ENCODE measurements around the gene RFLNA.

Gene RFLNA

GRCh38 chr12:124306686-124307555, 12.0 kb downstream of the RFLNA start:
- H3F3A ChIP-seq (ENCODE audit: low read depth): no peaks in the 10 kb centered on the region
- H2AFZ ChIP-seq (ENCODE audit: low read length): no peak overlapping the region
- no peaks in the 10 kb centered on the region for H3K79me2 ChIP-seq (ENCODE audit: insufficient read depth, low read length)
- H3K27me3 ChIP-seq (ENCODE audit: insufficient read depth, low read length, poor library complexity, severe bottlenecking): no peaks in the 10 kb centered on the region
- H3K9ac ChIP-seq (ENCODE audit: low read depth, low read length, poor library complexity, severe bottlenecking): no peak overlapping the region
- H3K4me1 ChIP-seq (ENCODE audit: insufficient read depth, low read length, poor library complexity, severe bottlenecking): no peaks in the 10 kb centered on the region
- H3K9me2 ChIP-seq (replicated peaks; ENCODE audit: low read depth, low read length): no peaks in the 10 kb centered on the region
- no peak overlapping the region for H3K4me3 ChIP-seq (ENCODE audit: low read length, poor library complexity, severe bottlenecking)
- H3K9me3 ChIP-seq (ENCODE audit: insufficient read depth, low read depth, low read length): no peaks in the 10 kb centered on the region
- H4K20me1 ChIP-seq (ENCODE audit: insufficient read depth, low read length, poor library complexity, severe bottlenecking): no peaks in the 10 kb centered on the region
- no peaks in the 10 kb centered on the region for H3K36me3 ChIP-seq (ENCODE audit: insufficient read depth, low read length)
- TF ChIP-seq EZH2phosphoT487 (IDR thresholded peaks at IDR 0.05; ENCODE audit: borderline replicate concordance) (no peak), CTCF (conservative IDR thresholded peaks at IDR 0.05; ENCODE audit: low read length) (no peak)
- no peak overlapping the region for H3K4me2 ChIP-seq (ENCODE audit: low read depth, low read length, poor library complexity, severe bottlenecking)

- H4K20me1 ChIP-seq (ENCODE audit: insufficient read depth, low read length, poor library complexity, severe bottlenecking): no peaks in the 10 kb centered on the region
- H3K4me2 ChIP-seq (ENCODE audit: low read depth, low read length, poor library complexity, severe bottlenecking): no peak overlapping the region
- no peak overlapping the region for H3K9ac ChIP-seq (ENCODE audit: low read depth, low read length, poor library complexity, severe bottlenecking)
- no peaks in the 10 kb centered on the region for H3K36me3 ChIP-seq (ENCODE audit: insufficient read depth, low read length)
- no peaks in the 10 kb centered on the region for H3K9me3 ChIP-seq (ENCODE audit: insufficient read depth, low read depth, low read length)
- H2AFZ ChIP-seq (ENCODE audit: low read length): no peak overlapping the region
- no peaks in the 10 kb centered on the region for H3K9me2 ChIP-seq (replicated peaks; ENCODE audit: low read depth, low read length)
- TF ChIP-seq EZH2phosphoT487 (IDR thresholded peaks at IDR 0.05; ENCODE audit: borderline replicate concordance): no peak
- TF ChIP-seq CTCF (conservative IDR thresholded peaks at IDR 0.05; ENCODE audit: low read length): no peak
- no peaks in the 10 kb centered on the region for H3K27me3 ChIP-seq (ENCODE audit: insufficient read depth, low read length, poor library complexity, severe bottlenecking)
- no peaks in the 10 kb centered on the region for H3K79me2 ChIP-seq (ENCODE audit: insufficient read depth, low read length)
- H3K4me1 ChIP-seq (ENCODE audit: insufficient read depth, low read length, poor library complexity, severe bottlenecking): no peaks in the 10 kb centered on the region
- H3K4me3 ChIP-seq (ENCODE audit: low read length, poor library complexity, severe bottlenecking): no peak overlapping the region
- no peaks in the 10 kb centered on the region for H3F3A ChIP-seq (ENCODE audit: low read depth)
Observed at GRCh38 chr12:124307556-124307825, 12.6 kb downstream of the RFLNA start.

- H3K9me3 ChIP-seq (ENCODE audit: insufficient read depth, low read depth, low read length): no peaks in the 10 kb centered on the region
- H3K9ac ChIP-seq (ENCODE audit: low read depth, low read length, poor library complexity, severe bottlenecking): no peak overlapping the region
- no peak overlapping the region for H2AFZ ChIP-seq (ENCODE audit: low read length)
- H3F3A ChIP-seq (ENCODE audit: low read depth): no peaks in the 10 kb centered on the region
- H3K4me1 ChIP-seq (ENCODE audit: insufficient read depth, low read length, poor library complexity, severe bottlenecking): no peaks in the 10 kb centered on the region
- no peaks in the 10 kb centered on the region for H3K27me3 ChIP-seq (ENCODE audit: insufficient read depth, low read length, poor library complexity, severe bottlenecking)
- H3K79me2 ChIP-seq (ENCODE audit: insufficient read depth, low read length): no peaks in the 10 kb centered on the region
- no peaks in the 10 kb centered on the region for H4K20me1 ChIP-seq (ENCODE audit: insufficient read depth, low read length, poor library complexity, severe bottlenecking)
- no peaks in the 10 kb centered on the region for H3K36me3 ChIP-seq (ENCODE audit: insufficient read depth, low read length)
- TF ChIP-seq EZH2phosphoT487 (IDR thresholded peaks at IDR 0.05; ENCODE audit: borderline replicate concordance): no peak
- TF ChIP-seq CTCF (conservative IDR thresholded peaks at IDR 0.05; ENCODE audit: low read length): no peak
- H3K4me2 ChIP-seq (ENCODE audit: low read depth, low read length, poor library complexity, severe bottlenecking): no peak overlapping the region
- no peak overlapping the region for H3K4me3 ChIP-seq (ENCODE audit: low read length, poor library complexity, severe bottlenecking)
- H3K9me2 ChIP-seq (replicated peaks; ENCODE audit: low read depth, low read length): no peaks in the 10 kb centered on the region
Observed at GRCh38 chr12:124308741-124309140, 13.8 kb downstream of the RFLNA start.
